SK-N-SH (cell line): Measurements from ENCODE around the gene DNAL4. TPM values are rescaled to one million over a fixed set of nuclear protein-coding genes. Genes with fewer than 3 reads are reported as not detected.

Experiments used
- CTCF ChIA-PET: fragments of 300-600, 350-600 bp; formaldehyde crosslinking; extraction: SDS; loops from one replicate; lab custom pipeline; 2021; lab: Yijun Ruan, JAX
- POLR2A ChIA-PET: fragments of 350-600 bp; sonication (Branson Sonifier 250); formaldehyde crosslinking; extraction: SDS; loops from one replicate; lab custom pipeline; 2020; ENCODE audit warnings: antibody characterized with exemption, inconsistent platforms; lab: Yijun Ruan, JAX
- DNase-seq: peaks from one replicate; pipeline ENCODE4 v3.0.0; 2012
- H2AFZ ChIP-seq: fragments of 200-600 bp; sonication (generic); 2 replicates; pipeline ENCODE4 v1.8.1; 2016; ENCODE audit warnings: antibody characterized with exemption, mild to moderate bottlenecking, low read depth
- H3F3A ChIP-seq: fragments of 200-600 bp; sonication (generic); replicated peaks from 2 replicates; pipeline ENCODE3; 2016; ENCODE audit warnings: antibody characterized with exemption, mild to moderate bottlenecking; ENCODE audit not compliant: insufficient read depth
- H3K27ac ChIP-seq, 2 experiments: fragments of 200-500 bp in 1 of 2; fragments of 200-600 bp in 1 of 2; sonication (Bioruptor generic) in 1 of 2; sonication (generic), shearing (Covaris generic) in 1 of 2; 2 replicates each; pipeline versions ENCODE4 v1.5.1 to v1.6.1; 2014 to 2016; ENCODE audit warnings: low read depth in 2 of 2, inconsistent platforms in 1 of 2, low read length in 1 of 2, mild to moderate bottlenecking in 1 of 2, mixed read lengths in 1 of 2
- H3K27me3 ChIP-seq: fragments of 200-600 bp; sonication (generic), shearing (Covaris generic); 2 replicates; pipeline ENCODE4 v1.6.1; 2016; ENCODE audit warnings: mixed run types; ENCODE audit not compliant: insufficient read depth
- H3K36me3 ChIP-seq, 2 experiments: fragments of 200-500 bp in 1 of 2; fragments of 200-600 bp in 1 of 2; sonication (Bioruptor generic) in 1 of 2; sonication (generic) in 1 of 2; replicated peaks in 1 of 2; 2 replicates each; pipeline versions ENCODE3 to v1.5.1; 2014 to 2016; ENCODE audit warnings: low read length in 1 of 2, mild to moderate bottlenecking in 1 of 2; ENCODE audit not compliant: insufficient read depth in 2 of 2, control insufficient read depth in 1 of 2
- H3K4me1 ChIP-seq, 2 experiments: fragments of 200-500 bp in 1 of 2; fragments of 200-600 bp in 1 of 2; sonication (Bioruptor generic) in 1 of 2; sonication (generic), shearing (Covaris generic) in 1 of 2; 2 replicates each; pipeline versions ENCODE4 v1.5.1 to v1.6.1; 2014 to 2016; ENCODE audit warnings: low read depth in 1 of 2, low read length in 1 of 2, mixed run types in 1 of 2; ENCODE audit not compliant: insufficient read depth in 2 of 2, control insufficient read depth in 1 of 2
- H3K4me2 ChIP-seq: fragments of 200-600 bp; sonication (generic), shearing (Covaris generic); 2 replicates; pipeline ENCODE4 v1.6.1; 2017; ENCODE audit warnings: mixed run types
- H3K4me3 ChIP-seq, 2 experiments: fragments of 200-500 bp in 1 of 2; fragments of 200-600 bp in 1 of 2; sonication (Bioruptor generic) in 1 of 2; sonication (generic), shearing (Covaris generic) in 1 of 2; 2 replicates each; pipeline versions ENCODE4 v1.5.1 to v1.8.1; 2014 to 2016; ENCODE audit warnings: low read depth in 2 of 2, inconsistent platforms in 1 of 2, low read length in 1 of 2, mild to moderate bottlenecking in 1 of 2, mixed read lengths in 1 of 2, moderate library complexity in 1 of 2
- H3K79me2 ChIP-seq: fragments of 200-600 bp; sonication (generic); 2 replicates; pipeline ENCODE4 v1.8.1; 2017; ENCODE audit warnings: mild to moderate bottlenecking; ENCODE audit not compliant: insufficient read depth
- H3K9ac ChIP-seq: fragments of 200-600 bp; sonication (generic); 2 replicates; pipeline ENCODE4 v1.6.1; 2017; ENCODE audit warnings: mixed run types
- H3K9me2 ChIP-seq: fragments of 200-600 bp; sonication (generic); 2 replicates; pipeline ENCODE4 v1.6.1; 2017; ENCODE audit warnings: mixed run types
- H3K9me3 ChIP-seq: fragments of 200-600 bp; sonication (generic); 2 replicates; pipeline ENCODE4 v1.6.1; 2017; ENCODE audit warnings: mixed run types, mild to moderate bottlenecking, moderate library complexity
- H4K20me1 ChIP-seq: fragments of 200-600 bp; sonication (generic); 2 replicates; pipeline ENCODE4 v1.6.1; 2017; ENCODE audit warnings: mild to moderate bottlenecking, mixed run types; ENCODE audit not compliant: insufficient read depth
- CHD2 ChIP-seq: fragments of 150-350 bp; IDR thresholded peaks from 2 replicates; pipeline ENCODE4 v1.6.1; 2018; ENCODE audit warnings: low read length; ENCODE audit not compliant: partially characterized antibody
- ELF1 ChIP-seq: IDR thresholded peaks from 2 replicates; pipeline ENCODE4 v1.4.0; 2012
- EP300 ChIP-seq, 2 experiments: IDR thresholded peaks; 2 replicates each; pipeline versions ENCODE4 v1.4.0 to v1.6.1; 2012; ENCODE audit warnings: borderline replicate concordance in 1 of 2, low read depth in 1 of 2, low read length in 1 of 2
- GABPA ChIP-seq: IDR thresholded peaks from 2 replicates; pipeline ENCODE4 v1.4.0; 2012; ENCODE audit warnings: low read depth, mild to moderate bottlenecking
- JUND ChIP-seq: IDR thresholded peaks from 2 replicates; pipeline ENCODE4 v1.4.0; 2012
- MEF2A ChIP-seq: IDR thresholded peaks from 2 replicates; pipeline ENCODE4 v1.4.0; 2012; ENCODE audit warnings: low read depth, borderline replicate concordance
- POLR2AphosphoS5 ChIP-seq: IDR thresholded peaks from 2 replicates; pipeline ENCODE4 v1.6.1; 2012; ENCODE audit warnings: low read depth, low read length
- RFX5 ChIP-seq: IDR thresholded peaks from 2 replicates; pipeline ENCODE4 v1.6.1; 2012; ENCODE audit warnings: mild to moderate bottlenecking, improper control_type of control experiment, low read length
- RXRA ChIP-seq: IDR thresholded peaks from 2 replicates; pipeline ENCODE4 v1.4.0; 2012; ENCODE audit warnings: low read depth, mild to moderate bottlenecking, borderline replicate concordance
- SMC3 ChIP-seq: IDR thresholded peaks from 2 replicates; pipeline ENCODE4 v1.6.1; 2012; ENCODE audit warnings: low read depth, low read length, improper control_type of control experiment
- TAF1 ChIP-seq: IDR thresholded peaks from 2 replicates; pipeline ENCODE4 v1.6.1; 2012; ENCODE audit warnings: low read depth, mild to moderate bottlenecking, low read length, moderate library complexity, borderline replicate concordance
- TCF12 ChIP-seq: IDR thresholded peaks from 2 replicates; pipeline ENCODE4 v1.4.0; 2012
- TEAD4 ChIP-seq: IDR thresholded peaks from 2 replicates; pipeline ENCODE4 v1.4.0; 2012; ENCODE audit warnings: mild to moderate bottlenecking, borderline replicate concordance; ENCODE audit not compliant: insufficient read depth
- YY1 ChIP-seq: IDR thresholded peaks from 2 replicates; pipeline ENCODE4 v1.4.0; 2012; ENCODE audit warnings: low read depth, mild to moderate bottlenecking
- WGBS: methylation state at CpG from one replicate; pipeline ENCODE4 v1.1.6; 2017; ENCODE audit warnings: low lambda C conversion rate; 5-methylcytosine and 5-hydroxymethylcytosine counted together
- polyA plus RNA-seq, 3 experiments: library from polyadenylated mRNA; depleted of rRNA; stranded (reverse); fragments of >200 nt; gene quantifications; 2 replicates each; pipeline ENCODE4 v1.2.3, GENCODE V29; 2012
- TF ChIP-seq, protein P1 (sequence below): IDR thresholded peaks from 2 replicates; pipeline ENCODE4 v1.4.0; 2012; ENCODE audit warnings: low read depth, borderline replicate concordance
- TF ChIP-seq, protein P2 (sequence below): IDR thresholded peaks from 2 replicates; pipeline ENCODE4 v1.4.0; 2012; ENCODE audit warnings: low read depth
- TF ChIP-seq, protein P3 (sequence below): IDR thresholded peaks from 2 replicates; pipeline ENCODE4; 2012
- TF ChIP-seq, protein P4 (sequence below): fragments of 150-350 bp; IDR thresholded peaks from 2 replicates; pipeline ENCODE4 v1.6.1; 2016; ENCODE audit warnings: mild to moderate bottlenecking, low read depth, low read length
- TF ChIP-seq, protein P5 (sequence below): fragments of 200-600 bp; sonication (generic); IDR thresholded peaks from 2 replicates; pipeline ENCODE4 v1.6.1; 2017; ENCODE audit warnings: antibody characterized with exemption, mild to moderate bottlenecking, moderate library complexity

The DNAL4 gene
- polyA plus RNA-seq, 1 of the 3 experiments (the other 2 are of a cell fraction): 15.1 TPM

DNA sequence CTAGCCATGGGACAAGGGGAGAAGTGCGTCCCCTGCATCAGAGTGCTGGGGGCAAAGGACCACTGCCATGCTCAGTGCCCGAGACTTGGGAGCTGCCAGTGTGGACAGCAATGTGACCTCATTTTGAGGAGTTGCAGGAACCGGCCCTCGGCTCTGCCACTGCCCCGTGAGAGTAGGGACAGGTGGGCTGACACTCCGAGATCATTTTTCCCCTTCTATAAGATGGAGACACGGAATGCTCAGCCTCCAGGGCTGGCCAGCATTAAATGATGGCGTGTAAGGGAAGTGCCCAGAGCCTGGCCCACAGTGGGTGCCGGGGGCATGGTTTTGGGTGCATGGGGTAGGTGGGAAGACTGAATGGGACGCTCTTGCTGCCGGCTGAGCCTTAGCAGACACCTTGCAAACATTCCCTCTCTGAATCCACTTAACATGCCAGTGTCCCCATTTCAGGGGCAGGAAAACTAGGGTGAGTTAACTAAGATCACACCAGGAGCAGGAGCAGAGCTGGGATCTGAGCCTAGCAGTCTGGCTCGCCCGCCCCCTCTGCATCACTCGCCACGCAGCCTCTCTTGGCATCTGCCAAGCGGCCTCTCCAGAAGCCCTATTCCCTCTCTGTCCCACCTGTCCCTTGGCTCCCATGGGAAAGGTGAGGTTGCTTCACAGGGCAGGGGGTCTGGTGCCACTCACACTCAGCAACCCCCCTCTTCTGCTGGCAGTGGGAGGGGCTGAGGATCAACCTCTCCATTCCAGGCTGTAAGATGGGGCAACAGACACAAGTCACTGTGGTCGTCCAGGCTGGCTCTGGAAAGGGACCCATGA, 36.3 kb upstream of the DNAL4 start:
- ChIA-PET POLR2A (no interaction called here), CTCF (no interaction called here)

More for the DNA sequence above, 36.3 kb upstream of the DNAL4 start:
- no peak overlapping the region for H3K9ac ChIP-seq
- TF ChIP-seq, protein P1, sequence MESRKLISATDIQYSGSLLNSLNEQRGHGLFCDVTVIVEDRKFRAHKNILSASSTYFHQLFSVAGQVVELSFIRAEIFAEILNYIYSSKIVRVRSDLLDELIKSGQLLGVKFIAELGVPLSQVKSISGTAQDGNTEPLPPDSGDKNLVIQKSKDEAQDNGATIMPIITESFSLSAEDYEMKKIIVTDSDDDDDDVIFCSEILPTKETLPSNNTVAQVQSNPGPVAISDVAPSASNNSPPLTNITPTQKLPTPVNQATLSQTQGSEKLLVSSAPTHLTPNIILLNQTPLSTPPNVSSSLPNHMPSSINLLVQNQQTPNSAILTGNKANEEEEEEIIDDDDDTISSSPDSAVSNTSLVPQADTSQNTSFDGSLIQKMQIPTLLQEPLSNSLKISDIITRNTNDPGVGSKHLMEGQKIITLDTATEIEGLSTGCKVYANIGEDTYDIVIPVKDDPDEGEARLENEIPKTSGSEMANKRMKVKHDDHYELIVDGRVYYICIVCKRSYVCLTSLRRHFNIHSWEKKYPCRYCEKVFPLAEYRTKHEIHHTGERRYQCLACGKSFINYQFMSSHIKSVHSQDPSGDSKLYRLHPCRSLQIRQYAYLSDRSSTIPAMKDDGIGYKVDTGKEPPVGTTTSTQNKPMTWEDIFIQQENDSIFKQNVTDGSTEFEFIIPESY: no peak
- TF ChIP-seq RXRA (no peak), YY1 (no peak), TEAD4 (no peak), GABPA (no peak), TAF1 (no peak), POLR2AphosphoS5 (no peak), SMC3 (no peak), ELF1 (no peak), TCF12 (no peak), CHD2 (no peak), RFX5 (no peak), EP300 (IDR thresholded peaks at IDR 0.05; ENCODE audit: borderline replicate concordance in 1 of 2, low read depth in 1 of 2, low read length in 1 of 2) (no peak), JUND (no peak), MEF2A (no peak)
- TF ChIP-seq, protein P2, sequence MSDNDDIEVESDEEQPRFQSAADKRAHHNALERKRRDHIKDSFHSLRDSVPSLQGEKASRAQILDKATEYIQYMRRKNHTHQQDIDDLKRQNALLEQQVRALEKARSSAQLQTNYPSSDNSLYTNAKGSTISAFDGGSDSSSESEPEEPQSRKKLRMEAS: no peak
- TF ChIP-seq, protein P3, sequence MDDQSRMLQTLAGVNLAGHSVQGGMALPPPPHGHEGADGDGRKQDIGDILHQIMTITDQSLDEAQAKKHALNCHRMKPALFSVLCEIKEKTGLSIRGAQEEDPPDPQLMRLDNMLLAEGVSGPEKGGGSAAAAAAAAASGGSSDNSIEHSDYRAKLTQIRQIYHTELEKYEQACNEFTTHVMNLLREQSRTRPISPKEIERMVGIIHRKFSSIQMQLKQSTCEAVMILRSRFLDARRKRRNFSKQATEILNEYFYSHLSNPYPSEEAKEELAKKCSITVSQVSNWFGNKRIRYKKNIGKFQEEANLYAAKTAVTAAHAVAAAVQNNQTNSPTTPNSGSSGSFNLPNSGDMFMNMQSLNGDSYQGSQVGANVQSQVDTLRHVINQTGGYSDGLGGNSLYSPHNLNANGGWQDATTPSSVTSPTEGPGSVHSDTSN: no peak
- TF ChIP-seq, protein P4, sequence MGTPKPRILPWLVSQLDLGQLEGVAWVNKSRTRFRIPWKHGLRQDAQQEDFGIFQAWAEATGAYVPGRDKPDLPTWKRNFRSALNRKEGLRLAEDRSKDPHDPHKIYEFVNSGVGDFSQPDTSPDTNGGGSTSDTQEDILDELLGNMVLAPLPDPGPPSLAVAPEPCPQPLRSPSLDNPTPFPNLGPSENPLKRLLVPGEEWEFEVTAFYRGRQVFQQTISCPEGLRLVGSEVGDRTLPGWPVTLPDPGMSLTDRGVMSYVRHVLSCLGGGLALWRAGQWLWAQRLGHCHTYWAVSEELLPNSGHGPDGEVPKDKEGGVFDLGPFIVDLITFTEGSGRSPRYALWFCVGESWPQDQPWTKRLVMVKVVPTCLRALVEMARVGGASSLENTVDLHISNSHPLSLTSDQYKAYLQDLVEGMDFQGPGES: no peak
- TF ChIP-seq, protein P5, sequence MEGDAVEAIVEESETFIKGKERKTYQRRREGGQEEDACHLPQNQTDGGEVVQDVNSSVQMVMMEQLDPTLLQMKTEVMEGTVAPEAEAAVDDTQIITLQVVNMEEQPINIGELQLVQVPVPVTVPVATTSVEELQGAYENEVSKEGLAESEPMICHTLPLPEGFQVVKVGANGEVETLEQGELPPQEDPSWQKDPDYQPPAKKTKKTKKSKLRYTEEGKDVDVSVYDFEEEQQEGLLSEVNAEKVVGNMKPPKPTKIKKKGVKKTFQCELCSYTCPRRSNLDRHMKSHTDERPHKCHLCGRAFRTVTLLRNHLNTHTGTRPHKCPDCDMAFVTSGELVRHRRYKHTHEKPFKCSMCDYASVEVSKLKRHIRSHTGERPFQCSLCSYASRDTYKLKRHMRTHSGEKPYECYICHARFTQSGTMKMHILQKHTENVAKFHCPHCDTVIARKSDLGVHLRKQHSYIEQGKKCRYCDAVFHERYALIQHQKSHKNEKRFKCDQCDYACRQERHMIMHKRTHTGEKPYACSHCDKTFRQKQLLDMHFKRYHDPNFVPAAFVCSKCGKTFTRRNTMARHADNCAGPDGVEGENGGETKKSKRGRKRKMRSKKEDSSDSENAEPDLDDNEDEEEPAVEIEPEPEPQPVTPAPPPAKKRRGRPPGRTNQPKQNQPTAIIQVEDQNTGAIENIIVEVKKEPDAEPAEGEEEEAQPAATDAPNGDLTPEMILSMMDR: no peak
- H3K4me1 ChIP-seq: no peaks in the 10 kb centered on the region
- H3K9me2 ChIP-seq: no peaks in the 10 kb centered on the region
- no peaks in the 10 kb centered on the region for H3K79me2 ChIP-seq
- H3K27me3 ChIP-seq: no peaks in the 10 kb centered on the region
- DNase-seq: no peak
- H3K27ac ChIP-seq: no peak overlapping the region
- H3K9me3 ChIP-seq: no peaks in the 10 kb centered on the region
- no peak overlapping the region for H2AFZ ChIP-seq
- WGBS: 67% methylated on average over 5 of the region's 17 CpGs
- H3K4me3 ChIP-seq: no peak overlapping the region
- no peak overlapping the region for H3K4me2 ChIP-seq
- no peaks in the 10 kb centered on the region for H4K20me1 ChIP-seq
- no peaks in the 10 kb centered on the region for H3K36me3 ChIP-seq
- no peaks in the 10 kb centered on the region for H3F3A ChIP-seq
